Mesenchymal stem cell (in vitro differentiated cells and primary cell): ENCODE data around the gene DCDC2.
"Not testable (repeated sequence)": the region's sequence is repeated elsewhere in the genome, so short reads cannot be mapped to it uniquely, and the experiment has no call there.

Experiments used
- DNase-seq: peaks from one replicate; pipeline ENCODE4 v3.0.0-alpha.2; 2013
- H2AFZ ChIP-seq: one replicate; pipeline ENCODE4 v1.6.1; 2013; ENCODE audit warnings: low read depth, mild to moderate bottlenecking, control low read depth, inconsistent platforms, low read length, moderate library complexity
- H2AK5ac ChIP-seq: 2 replicates; pipeline ENCODE4 v1.6.1; 2013; ENCODE audit warnings: low read length, moderate library complexity, mild to moderate bottlenecking, inconsistent platforms; ENCODE audit not compliant: severe bottlenecking
- H2BK120ac ChIP-seq: one replicate; pipeline ENCODE4 v1.6.1; 2013; ENCODE audit warnings: low read depth, mild to moderate bottlenecking, inconsistent platforms, low read length, moderate library complexity
- H2BK12ac ChIP-seq, 2 experiments: one replicate each; pipeline ENCODE4 v1.6.1; 2013; ENCODE audit warnings: inconsistent platforms in 2 of 2, low read length in 2 of 2, mild to moderate bottlenecking in 2 of 2, moderate library complexity in 2 of 2, control low read depth in 1 of 2
- H2BK15ac ChIP-seq: one replicate; pipeline ENCODE4 v1.6.1; 2013; ENCODE audit warnings: mild to moderate bottlenecking, low read depth, inconsistent platforms; ENCODE audit not compliant: poor library complexity, severe bottlenecking
- H2BK5ac ChIP-seq: 2 replicates; pipeline ENCODE4 v1.6.1; 2013; ENCODE audit warnings: low read depth, mild to moderate bottlenecking, low read length, control low read depth, inconsistent platforms; ENCODE audit not compliant: poor library complexity, severe bottlenecking
- H3K14ac ChIP-seq, 2 experiments: one replicate each; pipeline ENCODE4 v1.6.1; 2013; ENCODE audit warnings: inconsistent platforms in 2 of 2, low read length in 2 of 2, control low read depth in 1 of 2, mild to moderate bottlenecking in 1 of 2, moderate library complexity in 1 of 2
- H3K18ac ChIP-seq, 2 experiments: one replicate each; pipeline ENCODE4 v1.6.1; 2013; ENCODE audit warnings: inconsistent platforms in 2 of 2, low read length in 2 of 2, control low read depth in 1 of 2, low read depth in 1 of 2, mild to moderate bottlenecking in 1 of 2
- H3K23ac ChIP-seq, 2 experiments: one replicate each; pipeline ENCODE4 v1.6.1; 2013; ENCODE audit warnings: inconsistent platforms in 2 of 2, low read length in 2 of 2, mild to moderate bottlenecking in 2 of 2, moderate library complexity in 2 of 2, control low read depth in 1 of 2
- H3K27ac ChIP-seq: 2 replicates; pipeline ENCODE4 v1.5.1; 2013; ENCODE audit warnings: mild to moderate bottlenecking, moderate library complexity, low read length, control low read depth, inconsistent platforms; ENCODE audit not compliant: poor library complexity, severe bottlenecking
- H3K27me3 ChIP-seq, 2 experiments: 2 replicates each; pipeline versions ENCODE4 v1.6.1 to v1.7.0; 2013; ENCODE audit warnings: low read length in 2 of 2, mild to moderate bottlenecking in 2 of 2, moderate library complexity in 2 of 2, control low read depth in 1 of 2, inconsistent platforms in 1 of 2; ENCODE audit not compliant: control insufficient read depth in 1 of 2, insufficient read depth in 1 of 2
- H3K36me3 ChIP-seq, 2 experiments: 2 replicates each; pipeline versions ENCODE4 v1.6.1 to v1.7.0; 2013; ENCODE audit warnings: low read length in 2 of 2, control low read depth in 1 of 2, inconsistent platforms in 1 of 2, low read depth in 1 of 2, mild to moderate bottlenecking in 1 of 2; ENCODE audit not compliant: insufficient read depth in 2 of 2, control insufficient read depth in 1 of 2
- H3K4ac ChIP-seq, 2 experiments: one replicate each; pipeline ENCODE4 v1.6.1; 2013; ENCODE audit warnings: inconsistent platforms in 2 of 2, low read length in 2 of 2, mild to moderate bottlenecking in 2 of 2, moderate library complexity in 2 of 2, control low read depth in 1 of 2, low read depth in 1 of 2
- H3K4me1 ChIP-seq: 2 replicates; pipeline ENCODE4 v1.6.1; 2013; ENCODE audit warnings: low read depth, low read length, control low read depth; ENCODE audit not compliant: control insufficient read depth, insufficient read depth
- H3K4me2 ChIP-seq: 2 replicates; pipeline ENCODE4 v1.6.1; 2013; ENCODE audit warnings: low read length, mild to moderate bottlenecking, inconsistent platforms; ENCODE audit not compliant: poor library complexity, severe bottlenecking
- H3K4me3 ChIP-seq, 2 experiments: 2 replicates each; pipeline versions ENCODE4 v1.5.1 to v1.7.0; 2013; ENCODE audit warnings: low read length in 2 of 2, mild to moderate bottlenecking in 2 of 2, control low read depth in 1 of 2, low read depth in 1 of 2; ENCODE audit not compliant: insufficient read depth in 1 of 2
- H3K79me1 ChIP-seq: replicated peaks from 2 replicates; pipeline ENCODE4 v1.6.1; 2013; ENCODE audit warnings: mild to moderate bottlenecking, control low read depth, low read length, inconsistent platforms; ENCODE audit not compliant: poor library complexity, severe bottlenecking
- H3K9ac ChIP-seq: 2 replicates; pipeline ENCODE4 v1.7.0; 2013; ENCODE audit warnings: mild to moderate bottlenecking, low read length, moderate library complexity
- H3K9me3 ChIP-seq: 2 replicates; pipeline ENCODE4 v1.7.0; 2013; ENCODE audit warnings: mild to moderate bottlenecking, low read length; ENCODE audit not compliant: control insufficient read depth
- H4K8ac ChIP-seq: one replicate; pipeline ENCODE4 v1.6.1; 2013; ENCODE audit warnings: inconsistent platforms, mild to moderate bottlenecking, low read length, moderate library complexity
- H4K91ac ChIP-seq: one replicate; pipeline ENCODE4 v1.6.1; 2013; ENCODE audit warnings: mild to moderate bottlenecking, low read length, inconsistent platforms
- WGBS: methylation state at CpG from one replicate; pipeline ENCODE4 v1.1.7; 2013; ENCODE audit warnings: mixed read lengths; 5-methylcytosine and 5-hydroxymethylcytosine counted together

DCDC2 gene

GRCh38 chr6:24378473-24379097 is 20.7 kb upstream of the DCDC2 start:
- Histone ChIP-seq H3K4me2 (no peak overlapping the region), H3K4me1 (peaks cover 3% of the 10 kb centered on the region), H2BK5ac (no peak overlapping the region), H3K18ac (no peak overlapping the region), H2BK15ac (no peak overlapping the region), H3K27ac (no peak overlapping the region), H2AFZ (no peak overlapping the region), H2AK5ac (peak overlapping the region; percentile 47), H2BK12ac (no peak overlapping the region), H3K79me1 (peaks cover 3% of the 10 kb centered on the region), H3K9me3 (no peaks in the 10 kb centered on the region), H3K27me3 (peaks cover 0 to 4% of the 10 kb centered on the region in 2 experiments), H3K9ac (no peak overlapping the region), H3K36me3 (no peaks in the 10 kb centered on the region), H2BK120ac (no peak overlapping the region), H3K4me3 (no peak overlapping the region), H4K91ac (no peak overlapping the region), H3K4ac (no peak overlapping the region), H4K8ac (no peak overlapping the region), H3K23ac (no peak overlapping the region), H3K14ac (no peak overlapping the region)
- WGBS, result 97% methylated on average over 1 of the region's 1 CpG
- no peak for DNase-seq

GRCh38 chr6:24376871-24377270 is 19.0 kb upstream of the DCDC2 start:
- WGBS, result 79% methylated on average over 4 of the region's 4 CpGs
- peaks cover 2% of the 10 kb centered on the region for H3K4me1 ChIP-seq

GRCh38 chr6:24374612-24375011 is 16.8 kb upstream of the DCDC2 start:
- H4K8ac ChIP-seq, result no peak overlapping the region
- H2BK120ac ChIP-seq, result no peak overlapping the region
- no peak overlapping the region for H2AFZ ChIP-seq
- H3K4me3 ChIP-seq, result no peak overlapping the region
- no peaks in the 10 kb centered on the region for H3K79me1 ChIP-seq
- 96% methylated on average over 6 of the region's 6 CpGs for WGBS
- H3K9me3 ChIP-seq, result no peaks in the 10 kb centered on the region
- H3K23ac ChIP-seq, result no peak overlapping the region
- peak overlapping the region; percentile 46 for H2AK5ac ChIP-seq
- no peak overlapping the region for H3K14ac ChIP-seq
- no peak overlapping the region for H3K27ac ChIP-seq
- H2BK5ac ChIP-seq, result no peak overlapping the region
- H3K18ac ChIP-seq, result no peak overlapping the region
- H3K4ac ChIP-seq, result no peak overlapping the region
- H4K91ac ChIP-seq, result no peak overlapping the region
- H3K27me3 ChIP-seq, result peaks cover 0 to 4% of the 10 kb centered on the region in 2 experiments
- DNase-seq, result no peak
- peaks cover 2% of the 10 kb centered on the region for H3K4me1 ChIP-seq
- H2BK15ac ChIP-seq, result no peak overlapping the region
- H3K36me3 ChIP-seq, result no peaks in the 10 kb centered on the region
- no peak overlapping the region for H3K9ac ChIP-seq
- H3K4me2 ChIP-seq, result no peak overlapping the region
- no peak overlapping the region for H2BK12ac ChIP-seq

More at GRCh38 chr6:24376871-24377270, 19.0 kb upstream of the DCDC2 start:
- no peak overlapping the region for H3K23ac ChIP-seq
- peak overlapping the region; percentile 79 for H2BK5ac ChIP-seq
- no peak overlapping the region for H3K4me3 ChIP-seq
- H3K79me1 ChIP-seq, result peaks cover 3% of the 10 kb centered on the region
- no peak for DNase-seq
- no peak overlapping the region for H2BK12ac ChIP-seq
- no peak overlapping the region for H4K91ac ChIP-seq
- H3K27me3 ChIP-seq, result peaks cover 0 to 4% of the 10 kb centered on the region in 2 experiments
- H3K9ac ChIP-seq, result no peak overlapping the region
- H3K4ac ChIP-seq, result no peak overlapping the region
- H2BK120ac ChIP-seq, result no peak overlapping the region
- no peaks in the 10 kb centered on the region for H3K36me3 ChIP-seq
- H3K14ac ChIP-seq, result no peak overlapping the region
- no peak overlapping the region for H4K8ac ChIP-seq
- peak overlapping the region; percentile 29 for H3K27ac ChIP-seq
- H2AK5ac ChIP-seq, result peak overlapping the region; percentile 89
- H3K18ac ChIP-seq, result no peak overlapping the region
- H2AFZ ChIP-seq, result no peak overlapping the region
- H2BK15ac ChIP-seq, result no peak overlapping the region
- H3K9me3 ChIP-seq, result no peaks in the 10 kb centered on the region
- H3K4me2 ChIP-seq, result no peak overlapping the region

- 87% methylated on average over 6 of the region's 8 CpGs for WGBS
- H3K18ac ChIP-seq, H2BK120ac ChIP-seq, H3K4me1 ChIP-seq, H2BK15ac ChIP-seq, H3K4me2 ChIP-seq, H3K9ac ChIP-seq, H3K23ac ChIP-seq, H3K4me3 ChIP-seq, H3K27ac ChIP-seq, H4K91ac ChIP-seq, H3K9me3 ChIP-seq, H2AK5ac ChIP-seq, H2BK12ac ChIP-seq, H4K8ac ChIP-seq, H2BK5ac ChIP-seq, H2AFZ ChIP-seq, H3K36me3 ChIP-seq, DNase-seq, H3K79me1 ChIP-seq, H3K14ac ChIP-seq, H3K4ac ChIP-seq, H3K27me3 ChIP-seq: not testable (repeated sequence)
Measured at GRCh38 chr6:24365103-24365633, 7.3 kb upstream of the DCDC2 start.
